Ishikawa (cell line): ENCODE results near the gene TLDC2.

ENCODE experiments used
- CEBPB ChIP-seq: IDR thresholded peaks from 2 replicates; pipeline ENCODE4 v1.6.1; 2012
- CREB1 ChIP-seq: IDR thresholded peaks from 2 replicates; pipeline ENCODE4 v1.6.1; 2012; ENCODE audit warnings: low read depth
- EGR1 ChIP-seq: IDR thresholded peaks from 2 replicates; pipeline ENCODE4 v1.6.1; 2012
- EP300 ChIP-seq: IDR thresholded peaks from 2 replicates; pipeline ENCODE4 v1.6.1; 2012; ENCODE audit warnings: borderline replicate concordance
- FOXM1 ChIP-seq: IDR thresholded peaks from 2 replicates; pipeline ENCODE4 v1.6.1; 2012; ENCODE audit warnings: low read depth, borderline replicate concordance
- MAX ChIP-seq: IDR thresholded peaks from 2 replicates; pipeline ENCODE4 v1.6.1; 2012
- NFIC ChIP-seq: IDR thresholded peaks from 2 replicates; pipeline ENCODE4 v1.6.1; 2012
- RAD21 ChIP-seq: IDR thresholded peaks from 2 replicates; pipeline ENCODE4 v1.6.1; 2012; ENCODE audit warnings: low read depth
- REST ChIP-seq: IDR thresholded peaks from 2 replicates; pipeline ENCODE4 v1.6.1; 2012; ENCODE audit warnings: low read depth, mild to moderate bottlenecking
- TAF1 ChIP-seq: IDR thresholded peaks from 2 replicates; pipeline ENCODE4 v1.6.1; 2012; ENCODE audit warnings: low read depth, mild to moderate bottlenecking
- TCF12 ChIP-seq: IDR thresholded peaks from 2 replicates; pipeline ENCODE4 v1.6.1; 2012; ENCODE audit warnings: low read depth
- TEAD4 ChIP-seq: IDR thresholded peaks from 2 replicates; pipeline ENCODE4 v1.6.1; 2012
- USF1 ChIP-seq: IDR thresholded peaks from 2 replicates; pipeline ENCODE4 v1.6.1; 2012
- YY1 ChIP-seq: IDR thresholded peaks from 2 replicates; pipeline ENCODE4 v1.6.1; 2012; ENCODE audit warnings: low read depth
- ZBTB7A ChIP-seq: IDR thresholded peaks from 2 replicates; pipeline ENCODE4 v1.6.1; 2012; ENCODE audit warnings: low read depth

Gene TLDC2

GRCh38 chr20:36937402-36937770, 61.4 kb downstream of the TLDC2 start:
- TF ChIP-seq TEAD4 (no peak), EP300 (no peak), FOXM1 (no peak), TAF1 (no peak), RAD21 (no peak), NFIC (no peak), MAX (no peak), CREB1 (no peak), ZBTB7A (no peak), REST (no peak), USF1 (no peak), TCF12 (no peak), YY1 (no peak), CEBPB (no peak), EGR1 (no peak)

- TF ChIP-seq CEBPB: no peak
- no peak for TF ChIP-seq ZBTB7A
- TF ChIP-seq MAX: no peak
- TF ChIP-seq EP300: no peak
- TF ChIP-seq RAD21: no peak
- TF ChIP-seq EGR1: no peak
- no peak for TF ChIP-seq USF1
- no peak for TF ChIP-seq FOXM1
- no peak for TF ChIP-seq TEAD4
- TF ChIP-seq YY1: no peak
- TF ChIP-seq CREB1: no peak
- no peak for TF ChIP-seq TAF1
- TF ChIP-seq REST: no peak
- no peak for TF ChIP-seq NFIC
- no peak for TF ChIP-seq TCF12
These were observed 65.5 kb downstream of the TLDC2 start for GRCh38 chr20:36941401-36941835.
